Measurements from ENCODE around the gene AIG1. TPM values are rescaled to one million over a fixed set of nuclear protein-coding genes. Genes with fewer than 3 reads are reported as not detected.

The AIG1 gene
- total RNA-seq, 1 donor from 2014 or later = 37.1 TPM

- no peak overlapping the region for H3K27ac Mint-ChIP-seq
- no peak for TF ChIP-seq EZH2phosphoT487 (IDR thresholded peaks at IDR 0.05)
- no peak for TF ChIP-seq EZH2 (IDR thresholded peaks at IDR 0.05)
- TF ChIP-seq CTCF (IDR thresholded peaks at IDR 0.05) = no peak
- peaks cover 2% of the 10 kb centered on the region for H3K36me3 Mint-ChIP-seq
- no peak overlapping the region for H3K4me3 Mint-ChIP-seq
- no peaks in the 10 kb centered on the region for H3K27me3 Mint-ChIP-seq (ENCODE audit: insufficient read depth, low read depth)
- Histone ChIP-seq H3K27ac (no peak overlapping the region), H3K4me1 (no peaks in the 10 kb centered on the region), H3K9ac (no peak overlapping the region), H3F3A (ENCODE audit: low read depth) (no peaks in the 10 kb centered on the region), H4K20me1 (ENCODE audit: low read depth) (no peaks in the 10 kb centered on the region), H3K79me2 (ENCODE audit: low read depth) (no peaks in the 10 kb centered on the region), H3K27me3 (no peaks in the 10 kb centered on the region), H3K9me3 (ENCODE audit: low read depth) (no peaks in the 10 kb centered on the region), H2AFZ (replicated peaks) (no peak overlapping the region), H3K4me2 (no peak overlapping the region), H3K4me3 (no peak overlapping the region), H3K36me3 (no peaks in the 10 kb centered on the region)
- peaks cover 15% of the 10 kb centered on the region for H3K4me1 Mint-ChIP-seq
- DNase-seq (ENCODE audit: low spot score) = no peak
- no peaks in the 10 kb centered on the region for H3K9me3 Mint-ChIP-seq
Observed at GRCh38 chr6:143332153-143332845, 271.6 kb downstream of the AIG1 start.

- no peaks in the 10 kb centered on the region for H3K79me2 ChIP-seq (ENCODE audit: low read depth)
- peaks cover 6% of the 10 kb centered on the region for H3K36me3 Mint-ChIP-seq
- DNase-seq (ENCODE audit: low spot score) = no peak
- H3K4me1 ChIP-seq = no peaks in the 10 kb centered on the region
- no peak overlapping the region for H3K4me2 ChIP-seq
- no peaks in the 10 kb centered on the region for H3K36me3 ChIP-seq
- H3K27ac Mint-ChIP-seq = no peak overlapping the region
- no peaks in the 10 kb centered on the region for H3K9me3 Mint-ChIP-seq
- no peak overlapping the region for H3K27ac ChIP-seq
- TF ChIP-seq CTCF (IDR thresholded peaks at IDR 0.05) = no peak
- TF ChIP-seq EZH2phosphoT487 (IDR thresholded peaks at IDR 0.05) = no peak
- TF ChIP-seq EZH2 (IDR thresholded peaks at IDR 0.05) = no peak
- H3F3A ChIP-seq (ENCODE audit: low read depth) = no peaks in the 10 kb centered on the region
- H2AFZ ChIP-seq (replicated peaks) = no peak overlapping the region
- no peaks in the 10 kb centered on the region for H3K9me3 ChIP-seq (ENCODE audit: low read depth)
- no peaks in the 10 kb centered on the region for H4K20me1 ChIP-seq (ENCODE audit: low read depth)
- no peak overlapping the region for H3K4me3 ChIP-seq
- no peak overlapping the region for H3K4me3 Mint-ChIP-seq
- H3K9ac ChIP-seq = no peak overlapping the region
- peaks cover 15% of the 10 kb centered on the region for H3K4me1 Mint-ChIP-seq
- no peaks in the 10 kb centered on the region for H3K27me3 ChIP-seq
- H3K27me3 Mint-ChIP-seq (ENCODE audit: insufficient read depth, low read depth) = no peaks in the 10 kb centered on the region
Observed at GRCh38 chr6:143333081-143333480, 272.4 kb downstream of the AIG1 start.

GRCh38 chr6:143333749-143334520, 273.2 kb downstream of the AIG1 start:
- peaks cover 8% of the 10 kb centered on the region for H3K36me3 Mint-ChIP-seq
- Histone ChIP-seq H3K4me1 (no peaks in the 10 kb centered on the region), H4K20me1 (ENCODE audit: low read depth) (no peaks in the 10 kb centered on the region), H3K36me3 (no peaks in the 10 kb centered on the region), H3K27me3 (no peaks in the 10 kb centered on the region), H3K9me3 (ENCODE audit: low read depth) (no peaks in the 10 kb centered on the region), H3K27ac (no peak overlapping the region), H2AFZ (replicated peaks) (no peak overlapping the region), H3K9ac (no peak overlapping the region), H3K79me2 (ENCODE audit: low read depth) (no peaks in the 10 kb centered on the region), H3K4me3 (no peak overlapping the region), H3K4me2 (no peak overlapping the region), H3F3A (ENCODE audit: low read depth) (no peaks in the 10 kb centered on the region)
- H3K27ac Mint-ChIP-seq = peak overlapping the region; percentile 50
- no peak for TF ChIP-seq EZH2phosphoT487 (IDR thresholded peaks at IDR 0.05)
- no peak for TF ChIP-seq CTCF (IDR thresholded peaks at IDR 0.05)
- TF ChIP-seq EZH2 (IDR thresholded peaks at IDR 0.05) = no peak
- H3K27me3 Mint-ChIP-seq (ENCODE audit: insufficient read depth, low read depth) = no peaks in the 10 kb centered on the region
- H3K4me1 Mint-ChIP-seq = peaks cover 15% of the 10 kb centered on the region
- H3K9me3 Mint-ChIP-seq = no peaks in the 10 kb centered on the region
- H3K4me3 Mint-ChIP-seq = no peak overlapping the region
- no peak for DNase-seq (ENCODE audit: low spot score)
